H1 (cell line): ENCODE measurements around the gene DCAF8L2. TPM values are rescaled to one million over a fixed set of nuclear protein-coding genes. Genes with fewer than 3 reads are reported as not detected.

Experiments used
- CTCF ChIA-PET: fragments of 300-600 bp; sonication (Branson Sonifier 250); formaldehyde crosslinking; loops from one replicate; lab custom pipeline; 2021; ENCODE audit not compliant: partially characterized antibody; lab: Charles Lee
- POLR2A ChIA-PET: fragments of 300-600 bp; sonication (Branson Sonifier 250); formaldehyde crosslinking; loops from one replicate; lab custom pipeline; 2021; ENCODE audit warnings: inconsistent platforms; ENCODE audit not compliant: partially characterized antibody; lab: Charles Lee
- DNase-seq, 2 experiments: peaks; one replicate each; pipeline versions ENCODE4 v3.0.0 to v3.0.0-alpha.2; 2010 to 2022; ENCODE audit warnings: low spot score in 2 of 2, low read depth in 1 of 2, mixed read lengths in 1 of 2
- FAIRE-seq: peaks from 2 replicates; lab custom pipeline; 2011; peaks lifted over from hg19 to GRCh38; lab: Jason Lieb, UNC
- H2AFZ ChIP-seq: 2 replicates; pipeline ENCODE4 v1.8.1; 2012; ENCODE audit warnings: low read length, inconsistent platforms
- H2AK5ac ChIP-seq: 2 replicates; pipeline ENCODE4 v1.6.1; 2013; ENCODE audit warnings: low read depth, low read length
- H2BK120ac ChIP-seq: replicated peaks from 2 replicates; pipeline ENCODE3; 2013; ENCODE audit warnings: low read depth, low read length, inconsistent platforms
- H2BK12ac ChIP-seq: 2 replicates; pipeline ENCODE4 v1.6.1; 2013; ENCODE audit warnings: low read depth, low read length
- H2BK15ac ChIP-seq: 2 replicates; pipeline ENCODE4 v1.6.1; 2013; ENCODE audit warnings: low read length
- H2BK20ac ChIP-seq: 2 replicates; pipeline ENCODE4 v1.6.1; 2013; ENCODE audit warnings: low read length
- H2BK5ac ChIP-seq: 2 replicates; pipeline ENCODE4 v1.6.1; 2013; ENCODE audit warnings: low read depth, low read length
- H3K14ac ChIP-seq: 2 replicates; pipeline ENCODE4 v1.6.1; 2013; ENCODE audit warnings: inconsistent platforms; ENCODE audit not compliant: insufficient read length
- H3K18ac ChIP-seq: 2 replicates; pipeline ENCODE4 v1.6.1; 2013; ENCODE audit warnings: low read length; ENCODE audit errors: extremely low read depth
- H3K23ac ChIP-seq: 2 replicates; pipeline ENCODE4 v1.6.1; 2013; ENCODE audit warnings: inconsistent platforms; ENCODE audit not compliant: insufficient read length
- H3K23me2 ChIP-seq: 2 replicates; pipeline ENCODE4 v1.6.1; 2013; ENCODE audit warnings: low read depth, low read length
- H3K27ac ChIP-seq: 2 replicates; pipeline ENCODE4 v1.6.1; 2011; ENCODE audit warnings: low read depth, low read length, inconsistent platforms
- H3K27me3 ChIP-seq, 4 experiments: replicated peaks in 1 of 4; 1 replicate in 1 of 4; 2 replicates in 3 of 4; pipeline versions ENCODE4 v1.6.1 to v1.8.1; 2011 to 2013; ENCODE audit warnings: low read length in 3 of 4, mild to moderate bottlenecking in 3 of 4, inconsistent platforms in 2 of 4, mixed read lengths in 2 of 4, moderate library complexity in 1 of 4; ENCODE audit not compliant: control insufficient read depth in 3 of 4, insufficient read depth in 3 of 4; ENCODE audit errors: extremely low read depth in 1 of 4
- H3K36me3 ChIP-seq, 4 experiments: 2 replicates each; pipeline versions ENCODE4 v1.6.1 to v1.8.1; 2011 to 2013; ENCODE audit warnings: mild to moderate bottlenecking in 4 of 4, low read length in 3 of 4, moderate library complexity in 2 of 4, control low read depth in 1 of 4, inconsistent platforms in 1 of 4; ENCODE audit not compliant: insufficient read depth in 4 of 4, control insufficient read depth in 2 of 4
- H3K4ac ChIP-seq: replicated peaks from 2 replicates; pipeline ENCODE3; 2013; ENCODE audit warnings: low read length, low read depth, mixed read lengths, inconsistent platforms; ENCODE audit not compliant: insufficient read length
- H3K4me1 ChIP-seq, 4 experiments: replicated peaks in 1 of 4; 1 replicate in 1 of 4; 2 replicates in 3 of 4; pipeline versions ENCODE4 v1.6.1 to v1.8.1; 2011 to 2013; ENCODE audit warnings: low read length in 3 of 4, inconsistent platforms in 2 of 4, mixed read lengths in 1 of 4; ENCODE audit not compliant: insufficient read depth in 4 of 4, control insufficient read depth in 3 of 4
- H3K4me2 ChIP-seq, 2 experiments: 2 replicates each; pipeline versions ENCODE4 v1.6.1 to v1.8.1; 2011 to 2013; ENCODE audit warnings: low read depth in 2 of 2, low read length in 2 of 2, control low read depth in 1 of 2, inconsistent platforms in 1 of 2, mild to moderate bottlenecking in 1 of 2; ENCODE audit not compliant: insufficient read depth in 1 of 2
- H3K4me3 ChIP-seq, 4 experiments: fragments of 200-600, 300-600 bp in 1 of 4; sonication (generic), shearing (Covaris generic), sonication (Bioruptor Twin) in 1 of 4; 2 replicates each; pipeline versions ENCODE4 v1.5.1 to v1.8.1; 2011 to 2016; ENCODE audit warnings: low read length in 4 of 4, low read depth in 3 of 4, control low read depth in 2 of 4, inconsistent platforms in 2 of 4, mild to moderate bottlenecking in 2 of 4, mixed read lengths in 1 of 4, moderate library complexity in 1 of 4; ENCODE audit not compliant: insufficient read depth in 2 of 4; ENCODE audit errors: extremely low read depth in 1 of 4
- H3K56ac ChIP-seq: replicated peaks from 2 replicates; pipeline ENCODE3; 2013; ENCODE audit warnings: low read depth, mild to moderate bottlenecking, mixed read lengths, low read length, inconsistent platforms; ENCODE audit not compliant: insufficient read length
- H3K79me1 ChIP-seq: 2 replicates; pipeline ENCODE4 v1.6.1; 2013; ENCODE audit warnings: low read depth, low read length, control low read depth
- H3K79me2 ChIP-seq, 2 experiments: 2 replicates each; pipeline versions ENCODE4 v1.6.1 to v1.8.1; 2012 to 2013; ENCODE audit warnings: low read length in 2 of 2, mild to moderate bottlenecking in 2 of 2, inconsistent platforms in 1 of 2; ENCODE audit not compliant: insufficient read depth in 2 of 2, control insufficient read depth in 1 of 2
- H3K9ac ChIP-seq, 4 experiments: replicated peaks in 1 of 4; 1 replicate in 1 of 4; 2 replicates in 3 of 4; pipeline versions ENCODE4 v1.6.1 to v1.8.1; 2011 to 2013; ENCODE audit warnings: low read depth in 3 of 4, low read length in 3 of 4, control low read depth in 2 of 4, mild to moderate bottlenecking in 2 of 4, moderate library complexity in 2 of 4, inconsistent platforms in 1 of 4; ENCODE audit errors: extremely low read depth in 1 of 4
- H3K9me3 ChIP-seq, 2 experiments: 2 replicates each; pipeline versions ENCODE4 v1.6.1 to v1.8.1; 2012 to 2013; ENCODE audit warnings: mild to moderate bottlenecking in 2 of 2, moderate library complexity in 2 of 2, control low read depth in 1 of 2, inconsistent platforms in 1 of 2, low read depth in 1 of 2, low read length in 1 of 2, mixed read lengths in 1 of 2; ENCODE audit not compliant: insufficient read depth in 2 of 2
- H4K20me1 ChIP-seq, 2 experiments: replicated peaks in 1 of 2; 2 replicates each; pipeline versions ENCODE3 to v1.8.1; 2011 to 2013; ENCODE audit warnings: inconsistent platforms in 2 of 2, low read length in 2 of 2, mild to moderate bottlenecking in 1 of 2; ENCODE audit not compliant: insufficient read depth in 2 of 2, control insufficient read depth in 1 of 2
- H4K5ac ChIP-seq: 2 replicates; pipeline ENCODE4 v1.6.1; 2013; ENCODE audit warnings: low read length, low read depth, mixed read lengths, inconsistent platforms; ENCODE audit not compliant: insufficient read length
- H4K8ac ChIP-seq: 2 replicates; pipeline ENCODE4 v1.8.0; 2013; ENCODE audit warnings: mild to moderate bottlenecking, moderate library complexity, low read length, inconsistent platforms; ENCODE audit not compliant: insufficient read depth; ENCODE audit errors: extremely low read depth
- H4K91ac ChIP-seq: replicated peaks from 2 replicates; pipeline ENCODE3; 2013; ENCODE audit warnings: low read length, mixed read lengths, inconsistent platforms; ENCODE audit not compliant: insufficient read length
- BCL11A ChIP-seq, 2 experiments: IDR thresholded peaks; one replicate each; pipeline ENCODE4 v1.6.1; 2011; ENCODE audit warnings: low read depth in 2 of 2, low read length in 2 of 2, mild to moderate bottlenecking in 2 of 2
- CBX5 ChIP-seq: fragments of 300-800, 300-1000 bp; sonication (generic); IDR thresholded peaks from 2 replicates; pipeline ENCODE4 v1.7.1; 2016; ENCODE audit warnings: antibody characterized with exemption, low read length, low read depth
- CEBPB ChIP-seq: IDR thresholded peaks from 2 replicates; pipeline ENCODE4 v1.6.1; 2012; ENCODE audit warnings: low read depth, low read length
- GTF2F1 ChIP-seq: IDR thresholded peaks from 2 replicates; pipeline ENCODE4 v1.6.1; 2012; ENCODE audit warnings: low read depth, low read length, improper control_type of control experiment, borderline replicate concordance
- KDM4A ChIP-seq: IDR thresholded peaks from one replicate; pipeline ENCODE4 v1.7.1; 2012; ENCODE audit warnings: low read depth, mild to moderate bottlenecking, moderate library complexity, low read length, inconsistent platforms; ENCODE audit not compliant: severe bottlenecking
- POLR2AphosphoS5 ChIP-seq: IDR thresholded peaks from 2 replicates; pipeline ENCODE4 v1.6.1; 2011; ENCODE audit warnings: low read depth, low read length
- RBBP5 ChIP-seq: IDR thresholded peaks from 2 replicates; pipeline ENCODE4 v1.7.1; 2012; ENCODE audit warnings: low read depth, mild to moderate bottlenecking, inconsistent platforms, low read length, moderate library complexity, borderline replicate concordance
- RXRA ChIP-seq: IDR thresholded peaks from 2 replicates; pipeline ENCODE4 v1.6.1; 2011; ENCODE audit warnings: low read depth, mild to moderate bottlenecking, low read length, moderate library complexity; ENCODE audit not compliant: insufficient read depth
- SIX5 ChIP-seq: IDR thresholded peaks from 2 replicates; pipeline ENCODE4 v1.6.1; 2011; ENCODE audit warnings: mild to moderate bottlenecking, low read depth, low read length
- SP1 ChIP-seq: IDR thresholded peaks from 2 replicates; pipeline ENCODE4 v1.6.1; 2011; ENCODE audit warnings: low read depth, low read length
- SP4 ChIP-seq: IDR thresholded peaks from 2 replicates; pipeline ENCODE4 v1.6.1; 2012; ENCODE audit warnings: low read length, inconsistent platforms
- WGBS, 2 experiments: shearing (Covaris generic) in 1 of 2; methylation state at CpG; one replicate each; pipeline versions ENCODE4 v1.1.6 to v1.1.7; 2013 to 2015; ENCODE audit warnings: low lambda C conversion rate in 2 of 2, mixed read lengths in 2 of 2, inconsistent platforms in 1 of 2, low coverage in 1 of 2, missing lambda C conversion rate in 1 of 2; ENCODE audit not compliant: insufficient replicate concordance in 2 of 2, insufficient coverage in 1 of 2, insufficient read length in 1 of 2; ENCODE audit errors: extremely low coverage in 1 of 2, missing lambda C conversion rate in 1 of 2; 5-methylcytosine and 5-hydroxymethylcytosine counted together
- polyA plus RNA-seq, 7 experiments: library from polyadenylated mRNA; depleted of rRNA in 3 of 7; stranded (reverse) in 5 of 7; unstranded in 2 of 7; fragments of >200 nt in 5 of 7; fragments of 200-250 nt in 2 of 7; gene quantifications; 1 replicate in 5 of 7; 2 replicates in 1 of 7; 4 replicates in 1 of 7; pipeline versions ENCODE4 v1.2.1 to v1.2.3, GENCODE V29; 2011 to 2013; ENCODE audit warnings: missing spikeins in 2 of 7, mixed read lengths in 2 of 7
- total RNA-seq: library from RNA; stranded (reverse); fragmentation: NEBNext Ultra II Directional; extraction: Animal tissue kit (Norgen Biotek cat#: 25700); gene quantifications from 2 replicates; pipeline ENCODE4 v1.2.1, GENCODE V29; 2021
- TF ChIP-seq, protein P1 (sequence below): IDR thresholded peaks from 2 replicates; pipeline ENCODE4 v1.6.1; 2012; ENCODE audit warnings: low read length, inconsistent platforms

DCAF8L2 gene
- total and polyA plus RNA-seq, 2 of the 8 experiments (the other 6 are each of a cell fraction or from before 2014, with no cell fraction given): not detected

DNA sequence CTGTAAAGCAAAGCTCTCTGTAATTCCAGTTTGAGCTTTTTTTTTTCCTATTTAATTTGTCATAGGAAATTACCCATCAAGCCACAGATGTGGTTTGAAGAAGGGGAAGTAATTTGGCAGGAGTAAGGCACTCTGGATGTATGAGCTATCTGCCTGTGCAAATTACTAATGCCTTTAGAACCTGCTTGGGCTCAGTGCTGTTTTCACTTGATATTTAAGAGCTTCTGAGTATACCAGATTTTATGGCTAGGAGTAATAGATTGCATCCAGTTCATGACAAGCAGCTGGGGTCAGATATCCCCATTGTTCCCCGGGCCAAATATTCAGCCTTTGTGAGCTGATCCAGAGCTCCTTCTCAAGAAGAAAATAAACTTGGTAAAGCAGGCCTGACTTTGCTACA is 89.1 kb downstream of the DCAF8L2 start:
- Histone ChIP-seq H2BK12ac (no peak overlapping the region), H2BK5ac (no peak overlapping the region), H3K4me3 (no peak overlapping the region), H3K18ac (no peak overlapping the region), H2BK120ac (no peak overlapping the region), H3K56ac (no peak overlapping the region), H2BK15ac (no peak overlapping the region), H3K23ac (no peak overlapping the region), H4K8ac (no peak overlapping the region), H3K14ac (no peak overlapping the region), H3K4me2 (no peak overlapping the region), H3K4ac (no peak overlapping the region), H3K79me1 (no peaks in the 10 kb centered on the region), H3K9ac (no peak overlapping the region), H4K5ac (no peak overlapping the region), H2AK5ac (no peak overlapping the region), H3K9me3 (no peaks in the 10 kb centered on the region), H3K36me3 (no peaks in the 10 kb centered on the region), H2BK20ac (no peak overlapping the region), H3K79me2 (no peaks in the 10 kb centered on the region), H3K27me3 (no peaks in the 10 kb centered on the region), H3K27ac (no peak overlapping the region), H4K20me1 (no peaks in the 10 kb centered on the region), H2AFZ (no peak overlapping the region), H4K91ac (no peak overlapping the region), H3K4me1 (no peaks in the 10 kb centered on the region), H3K23me2 (no peaks in the 10 kb centered on the region)
- FAIRE-seq: no peak
- 100% methylated on average over 1 of the region's 1 CpG; no CpG with 5 or more reads in 1 of the 2 experiments for WGBS, 2 experiments
- DNase-seq: no peak
- POLR2A ChIA-PET: no interaction called here
- CTCF ChIA-PET: interaction anchor here (0.6 kb wide), 1 partner anchor 38 kb away, joined by 3 read pairs; no protein-coding TSS in a partner anchor
- TF ChIP-seq RXRA: no peak
- no peak for TF ChIP-seq RBBP5
- no peak for TF ChIP-seq SP4
- no peak for TF ChIP-seq SP1
- no peak for TF ChIP-seq KDM4A
- TF ChIP-seq, protein P1, sequence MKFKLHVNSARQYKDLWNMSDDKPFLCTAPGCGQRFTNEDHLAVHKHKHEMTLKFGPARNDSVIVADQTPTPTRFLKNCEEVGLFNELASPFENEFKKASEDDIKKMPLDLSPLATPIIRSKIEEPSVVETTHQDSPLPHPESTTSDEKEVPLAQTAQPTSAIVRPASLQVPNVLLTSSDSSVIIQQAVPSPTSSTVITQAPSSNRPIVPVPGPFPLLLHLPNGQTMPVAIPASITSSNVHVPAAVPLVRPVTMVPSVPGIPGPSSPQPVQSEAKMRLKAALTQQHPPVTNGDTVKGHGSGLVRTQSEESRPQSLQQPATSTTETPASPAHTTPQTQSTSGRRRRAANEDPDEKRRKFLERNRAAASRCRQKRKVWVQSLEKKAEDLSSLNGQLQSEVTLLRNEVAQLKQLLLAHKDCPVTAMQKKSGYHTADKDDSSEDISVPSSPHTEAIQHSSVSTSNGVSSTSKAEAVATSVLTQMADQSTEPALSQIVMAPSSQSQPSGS: no peak
- TF ChIP-seq BCL11A (IDR thresholded peaks at IDR 0.05; ENCODE audit: low read depth in 2 of 2, low read length in 2 of 2): no peak
- TF ChIP-seq SIX5: no peak
- TF ChIP-seq POLR2AphosphoS5: no peak
- TF ChIP-seq CBX5: no peak
- TF ChIP-seq GTF2F1: no peak
- TF ChIP-seq CEBPB: no peak
